RWPE2 (cell line): Measurements from ENCODE around the gene NAP1L1.

Experiments used
- ATAC-seq: fragments of 200-7000 bp; cut with Tn5 transposase; 3 replicates; pipeline ENCODE4 v1.9.1; 2021; ENCODE audit warnings: low read depth
- DNase-seq: peaks from one replicate; pipeline ENCODE4 v3.0.0-alpha.2; 2020; ENCODE audit warnings: low spot score
- H3K27ac ChIP-seq: fragments of 450-650 bp; 2 replicates; pipeline ENCODE4 v1.5.1; 2017; ENCODE audit warnings: mild to moderate bottlenecking; ENCODE audit not compliant: poor library complexity, severe bottlenecking
- H3K27me3 ChIP-seq: fragments of 250-450 bp; sonication (Bioruptor Pico); 2 replicates; pipeline ENCODE4 v1.5.1; 2021; ENCODE audit warnings: mild to moderate bottlenecking, moderate library complexity; ENCODE audit not compliant: insufficient read depth, poor library complexity, severe bottlenecking
- H3K36me3 ChIP-seq: fragments of 250-450 bp; sonication (Bioruptor Pico); 2 replicates; pipeline ENCODE4 v1.5.1; 2020; ENCODE audit warnings: low read depth, mild to moderate bottlenecking, moderate library complexity
- H3K4me1 ChIP-seq: fragments of 250-450 bp; sonication (Bioruptor Pico); 2 replicates; pipeline ENCODE4 v1.5.1; 2021; ENCODE audit warnings: mild to moderate bottlenecking, moderate library complexity; ENCODE audit not compliant: insufficient read depth, poor library complexity, severe bottlenecking
- H3K4me3 ChIP-seq: fragments of 250-450 bp; sonication (Bioruptor Pico); 2 replicates; pipeline ENCODE4 v1.5.1; 2021; ENCODE audit warnings: mild to moderate bottlenecking, moderate library complexity; ENCODE audit not compliant: severe bottlenecking
- H3K9me3 ChIP-seq: fragments of 250-450 bp; sonication (Bioruptor Pico); 2 replicates; pipeline ENCODE4 v1.5.1; 2021; ENCODE audit warnings: mild to moderate bottlenecking, moderate library complexity; ENCODE audit not compliant: severe bottlenecking
- CTCF ChIP-seq: fragments of 450-650 bp; IDR thresholded peaks from one replicate; pipeline ENCODE4 v1.5.1; 2017; ENCODE audit warnings: mild to moderate bottlenecking, moderate library complexity; ENCODE audit not compliant: poor library complexity, severe bottlenecking

The NAP1L1 gene

GRCh38 chr12:76057326-76057725 lies 27.2 kb downstream of the NAP1L1 start:
- DNase-seq (no peak), ATAC-seq (no peak)
- Histone ChIP-seq H3K27me3 (no peaks in the 10 kb centered on the region), H3K27ac (no peak overlapping the region), H3K9me3 (no peaks in the 10 kb centered on the region), H3K4me3 (no peak overlapping the region), H3K4me1 (no peaks in the 10 kb centered on the region), H3K36me3 (peaks cover 97% of the 10 kb centered on the region)
- TF ChIP-seq CTCF: no peak

GRCh38 chr12:76055393-76055792 lies 29.1 kb downstream of the NAP1L1 start:
- Histone ChIP-seq H3K4me3 (no peak overlapping the region), H3K27ac (no peak overlapping the region), H3K4me1 (no peaks in the 10 kb centered on the region), H3K9me3 (no peaks in the 10 kb centered on the region), H3K27me3 (no peaks in the 10 kb centered on the region), H3K36me3 (peaks cover 96% of the 10 kb centered on the region)
- DNase-seq: no peak
- no peak for ATAC-seq
- TF ChIP-seq CTCF: no peak

- H3K9me3 ChIP-seq: no peaks in the 10 kb centered on the region
- H3K27ac ChIP-seq: no peak overlapping the region
- TF ChIP-seq CTCF: no peak
- H3K27me3 ChIP-seq: no peaks in the 10 kb centered on the region
- no peak overlapping the region for H3K4me3 ChIP-seq
- DNase-seq: no peak
- no peaks in the 10 kb centered on the region for H3K4me1 ChIP-seq
- no peak for ATAC-seq
- peaks cover 97% of the 10 kb centered on the region for H3K36me3 ChIP-seq
Measured at GRCh38 chr12:76049575-76050251, 34.8 kb downstream of the NAP1L1 start.

- no peak overlapping the region for H3K27ac ChIP-seq
- ATAC-seq (no peak), DNase-seq (no peak)
- H3K4me3 ChIP-seq: no peak overlapping the region
- no peaks in the 10 kb centered on the region for H3K4me1 ChIP-seq
- peaks cover 90% of the 10 kb centered on the region for H3K36me3 ChIP-seq
- H3K27me3 ChIP-seq: no peaks in the 10 kb centered on the region
- no peaks in the 10 kb centered on the region for H3K9me3 ChIP-seq
- no peak for TF ChIP-seq CTCF
Measured at GRCh38 chr12:76047742-76048141, 36.7 kb downstream of the NAP1L1 start.

GRCh38 chr12:76047060-76047459 lies 37.4 kb downstream of the NAP1L1 start:
- no peaks in the 10 kb centered on the region for H3K27me3 ChIP-seq
- no peaks in the 10 kb centered on the region for H3K4me1 ChIP-seq
- no peaks in the 10 kb centered on the region for H3K9me3 ChIP-seq
- no peak overlapping the region for H3K4me3 ChIP-seq
- ATAC-seq: no peak
- no peak for DNase-seq
- peaks cover 84% of the 10 kb centered on the region for H3K36me3 ChIP-seq
- no peak for TF ChIP-seq CTCF
- no peak overlapping the region for H3K27ac ChIP-seq
